WERI-Rb-1 (cell line): Measurements from ENCODE around the gene SGPP1.

Source experiments
- DNase-seq: peaks from one replicate; pipeline ENCODE4 v3.0.0-alpha.2; 2020
- H3K27ac ChIP-seq: fragments of 250-450 bp; sonication (Bioruptor Pico); 2 replicates; pipeline ENCODE4 v1.5.1; 2020; ENCODE audit warnings: mild to moderate bottlenecking, moderate library complexity
- H3K27me3 ChIP-seq: fragments of 250-450 bp; sonication (Bioruptor Pico); 2 replicates; pipeline ENCODE4 v1.5.1; 2021; ENCODE audit warnings: mild to moderate bottlenecking, low read depth, moderate library complexity; ENCODE audit not compliant: insufficient read depth, severe bottlenecking
- H3K36me3 ChIP-seq: fragments of 250-450 bp; sonication (Bioruptor Pico); 2 replicates; pipeline ENCODE4 v1.5.1; 2020; ENCODE audit warnings: mild to moderate bottlenecking, moderate library complexity
- H3K4me3 ChIP-seq: 2 replicates; pipeline ENCODE4 v1.5.1; 2011; ENCODE audit warnings: low read depth, mild to moderate bottlenecking, control low read depth, low read length
- H3K9me3 ChIP-seq: fragments of 250-450 bp; sonication (Bioruptor Pico); 2 replicates; pipeline ENCODE4 v1.5.1; 2021; ENCODE audit warnings: mild to moderate bottlenecking, moderate library complexity; ENCODE audit not compliant: severe bottlenecking
- CTCF ChIP-seq: IDR thresholded peaks from 2 replicates; pipeline ENCODE4 v1.5.1; 2011; ENCODE audit warnings: low read depth, mild to moderate bottlenecking, control low read depth, inconsistent platforms, low read length

Gene SGPP1

DNA sequence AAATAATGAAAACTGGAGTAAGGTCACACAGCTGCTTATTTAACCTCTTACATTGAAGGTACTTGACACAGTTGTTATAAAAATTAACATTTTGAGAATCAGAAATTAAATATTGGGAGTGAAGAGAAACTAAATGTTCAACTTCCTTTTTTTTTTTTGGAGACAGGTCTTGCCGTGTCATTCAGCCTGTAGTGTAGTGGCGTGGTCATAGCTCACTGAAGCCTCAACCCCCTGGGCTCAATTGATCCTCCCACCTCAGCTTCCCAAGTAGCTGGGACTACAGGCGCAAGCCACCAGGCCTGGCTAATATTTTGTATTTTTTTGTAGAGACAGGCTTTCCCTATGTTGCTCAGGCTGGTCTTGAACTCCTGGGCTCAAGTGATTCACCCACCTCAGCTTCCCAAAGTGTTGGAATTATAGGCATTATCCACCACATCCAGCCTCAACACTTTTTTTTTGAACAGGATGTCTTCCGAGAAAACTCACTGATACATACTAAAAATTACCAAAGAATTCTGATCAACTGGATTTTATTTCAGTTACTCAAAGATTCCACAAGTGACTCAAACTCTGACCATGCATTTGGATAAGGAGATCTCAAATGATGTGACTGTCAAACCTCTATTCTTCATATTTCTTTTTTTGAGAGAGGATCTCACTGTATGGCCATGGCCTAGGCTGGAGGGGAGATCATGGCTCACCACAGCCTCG, 35.4 kb downstream of the SGPP1 start:
- peaks cover 5% of the 10 kb centered on the region; the same call in 1 of the 2 replicates for H3K36me3 ChIP-seq
- H3K9me3 ChIP-seq = no peaks in the 10 kb centered on the region
- H3K27ac ChIP-seq = no peak overlapping the region
- no peaks in the 10 kb centered on the region for H3K27me3 ChIP-seq
- no peak overlapping the region for H3K4me3 ChIP-seq
- TF ChIP-seq CTCF = no peak
- DNase-seq = no peak

GRCh38 chr14:63689132-63689531, 38.7 kb downstream of the SGPP1 start:
- Histone ChIP-seq H3K27ac (no peak overlapping the region), H3K4me3 (no peak overlapping the region), H3K36me3 (peaks cover 5% of the 10 kb centered on the region), H3K9me3 (no peaks in the 10 kb centered on the region), H3K27me3 (no peaks in the 10 kb centered on the region)
- no peak for TF ChIP-seq CTCF
- no peak for DNase-seq

GRCh38 chr14:63686926-63687325, 40.9 kb downstream of the SGPP1 start:
- Histone ChIP-seq H3K36me3 (no peaks in the 10 kb centered on the region; the same call in none of the 2 replicates), H3K27me3 (no peaks in the 10 kb centered on the region), H3K4me3 (no peak overlapping the region), H3K27ac (no peak overlapping the region), H3K9me3 (no peaks in the 10 kb centered on the region)
- TF ChIP-seq CTCF = no peak
- DNase-seq = no peak

GRCh38 chr14:63685401-63685800, 42.5 kb downstream of the SGPP1 start:
- Histone ChIP-seq H3K27me3 (no peaks in the 10 kb centered on the region), H3K36me3 (no peaks in the 10 kb centered on the region; the same call in none of the 2 replicates)
- TF ChIP-seq CTCF = no peak

DNA sequence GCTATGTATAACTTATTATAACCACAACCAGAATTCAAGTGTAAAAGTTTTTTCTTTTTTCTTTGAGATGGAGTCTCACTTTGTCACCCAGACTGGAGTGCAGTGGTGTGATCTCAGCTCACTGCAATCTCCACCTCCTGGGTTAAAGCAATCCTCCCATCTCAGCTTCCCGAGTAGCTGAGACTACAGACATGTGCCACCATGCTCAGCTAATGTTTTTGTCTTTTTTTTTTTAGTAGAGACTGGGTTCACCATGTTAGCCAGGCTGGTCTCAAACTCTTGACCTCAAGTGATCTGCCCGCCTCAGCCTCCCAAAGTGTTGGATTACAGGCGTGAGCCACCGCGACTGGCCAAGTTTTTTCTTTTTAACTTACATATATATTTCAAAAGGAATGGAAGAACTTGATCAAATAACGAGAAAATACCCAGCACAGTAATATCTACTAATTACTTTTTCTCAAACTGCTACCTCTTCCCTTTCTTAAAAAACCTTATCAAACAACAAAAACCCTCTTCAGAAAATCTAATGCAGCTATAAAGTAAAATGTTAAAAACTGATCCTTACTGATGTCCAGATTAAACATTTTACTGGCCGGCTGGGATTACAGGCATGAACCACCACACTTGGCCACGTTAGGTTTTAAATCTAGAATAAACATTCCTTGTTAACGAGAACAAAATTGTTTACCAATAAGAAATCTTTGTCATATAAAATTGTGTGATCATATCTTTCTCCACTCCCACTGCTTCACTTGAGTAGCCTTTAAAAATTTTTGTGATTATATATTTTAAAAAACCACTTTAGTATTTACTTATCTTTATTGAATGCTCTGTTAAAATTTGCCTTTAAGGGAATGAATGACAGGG, 44.9 kb downstream of the SGPP1 start:
- Histone ChIP-seq H3K4me3 (no peak overlapping the region), H3K9me3 (no peaks in the 10 kb centered on the region), H3K36me3 (no peaks in the 10 kb centered on the region; the same call in 1 of the 2 replicates), H3K27me3 (no peaks in the 10 kb centered on the region), H3K27ac (no peak overlapping the region)
- no peak for TF ChIP-seq CTCF
- DNase-seq = no peak

More at GRCh38 chr14:63685401-63685800, 42.5 kb downstream of the SGPP1 start:
- Histone ChIP-seq H3K9me3 (no peaks in the 10 kb centered on the region), H3K27ac (no peak overlapping the region), H3K4me3 (no peak overlapping the region)
- DNase-seq = no peak
